ENCODE data around the gene GPR87. TPM values are rescaled to one million over a fixed set of nuclear protein-coding genes. Genes with fewer than 3 reads are reported as not detected.

The GPR87 gene
- total RNA-seq, 1 donor from 2014 or later = not detected

DNA sequence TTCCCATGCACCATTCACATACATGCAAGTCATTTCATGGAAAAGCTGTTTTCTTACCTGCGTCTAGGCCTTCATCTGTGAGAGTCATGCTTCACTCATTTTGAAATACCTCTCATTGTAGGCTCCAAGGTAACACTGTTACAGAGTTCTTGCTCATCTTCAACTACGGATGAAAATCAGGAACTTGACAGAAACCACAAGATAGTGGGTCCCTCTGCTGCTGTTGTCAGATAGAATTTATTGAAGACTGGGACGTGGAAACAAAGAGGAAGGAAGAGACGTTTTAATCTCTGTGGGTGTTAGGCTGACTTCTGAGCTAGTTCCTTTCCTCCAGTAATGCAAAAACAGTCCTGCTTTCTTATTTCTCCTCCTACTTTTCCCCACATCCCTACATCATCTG is 38.4 kb downstream of the GPR87 start, which contains the start of gene P2RY14:
TSS of gene P2RY14 (minus strand) at position 313 of the 400 bp plus-strand sequence. CDS start 64,226 bp downstream, outside the sequence.
- Mint-ChIP-seq H3K36me3 (ENCODE audit: low read depth) (no peaks in the 10 kb centered on the region), H3K4me3 (no peak within 1 kb of the TSS), H3K27me3 (ENCODE audit: low read depth) (no peaks in the 10 kb centered on the region), H3K4me1 (no peaks in the 10 kb centered on the region), H3K9me3 (no peaks in the 10 kb centered on the region), H3K27ac (ENCODE audit: unreplicated experiment) (no peak within 1 kb of the TSS)
- TF ChIP-seq CTCF (conservative IDR thresholded peaks at IDR 0.05) = no peak
- no peak for DNase-seq (ENCODE audit: low read depth, low spot score)

DNA sequence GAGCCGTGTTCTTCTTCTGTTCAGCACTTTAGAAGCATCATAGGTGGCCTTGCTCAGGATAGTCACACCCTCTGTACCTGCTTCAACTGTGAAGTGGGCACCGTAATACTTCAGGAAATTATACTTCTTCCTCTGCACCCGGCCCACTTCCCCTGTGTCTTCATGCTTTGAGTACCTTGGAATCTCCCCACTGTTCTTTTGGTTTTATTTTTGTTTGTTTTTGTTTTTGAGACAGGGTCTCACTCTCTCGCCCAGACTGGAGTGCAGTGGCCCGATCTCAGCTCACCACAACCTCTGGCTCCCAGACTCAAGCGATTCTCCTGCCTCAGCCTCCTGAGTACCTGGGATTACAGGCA is 40.0 kb downstream of the GPR87 start:
- no peaks in the 10 kb centered on the region for H3K9me3 Mint-ChIP-seq
- no peak overlapping the region for H3K27ac Mint-ChIP-seq (ENCODE audit: unreplicated experiment)
- H3K4me3 Mint-ChIP-seq = no peak overlapping the region
- H3K27me3 Mint-ChIP-seq (ENCODE audit: low read depth) = no peaks in the 10 kb centered on the region
- H3K4me1 Mint-ChIP-seq = no peaks in the 10 kb centered on the region
- no peak for DNase-seq (ENCODE audit: low read depth, low spot score)
- no peaks in the 10 kb centered on the region for H3K36me3 Mint-ChIP-seq (ENCODE audit: low read depth)
- TF ChIP-seq CTCF (conservative IDR thresholded peaks at IDR 0.05) = no peak

DNA sequence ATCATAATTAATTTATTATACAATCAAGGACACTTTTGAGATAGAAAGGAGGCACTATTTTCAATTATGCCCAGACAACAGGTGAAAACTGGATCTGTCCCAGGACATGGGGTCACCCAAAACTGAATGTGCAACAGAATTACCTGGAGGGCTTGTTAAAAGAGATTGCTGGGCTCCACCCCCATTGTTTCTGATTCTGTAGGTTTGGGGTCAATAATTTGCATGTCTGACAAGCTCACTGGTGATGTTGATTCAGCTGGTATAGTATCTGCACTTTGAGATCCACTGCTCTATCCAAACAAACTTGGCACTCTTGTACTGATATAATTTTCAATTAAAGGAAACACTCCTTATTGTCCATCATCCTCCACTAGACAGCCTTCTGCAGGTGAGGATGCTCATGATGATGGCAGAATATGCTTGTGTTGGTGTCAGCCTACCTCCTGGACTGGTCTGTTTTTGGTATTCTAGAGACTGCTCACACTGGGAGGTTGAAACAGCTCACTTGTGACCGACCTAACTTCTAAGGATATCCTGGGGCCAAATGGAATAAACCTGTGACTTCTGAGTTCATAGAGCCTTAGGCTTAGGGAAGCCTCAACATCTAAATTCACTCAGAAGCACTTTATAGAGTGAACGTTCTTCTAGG is 40.5 kb downstream of the GPR87 start:
- Mint-ChIP-seq H3K4me3 (no peak overlapping the region), H3K9me3 (no peaks in the 10 kb centered on the region), H3K27me3 (ENCODE audit: low read depth) (no peaks in the 10 kb centered on the region), H3K27ac (ENCODE audit: unreplicated experiment) (no peak overlapping the region), H3K36me3 (ENCODE audit: low read depth) (no peaks in the 10 kb centered on the region), H3K4me1 (no peaks in the 10 kb centered on the region)
- no peak for TF ChIP-seq CTCF (conservative IDR thresholded peaks at IDR 0.05)
- no peak for DNase-seq (ENCODE audit: low read depth, low spot score)

DNA sequence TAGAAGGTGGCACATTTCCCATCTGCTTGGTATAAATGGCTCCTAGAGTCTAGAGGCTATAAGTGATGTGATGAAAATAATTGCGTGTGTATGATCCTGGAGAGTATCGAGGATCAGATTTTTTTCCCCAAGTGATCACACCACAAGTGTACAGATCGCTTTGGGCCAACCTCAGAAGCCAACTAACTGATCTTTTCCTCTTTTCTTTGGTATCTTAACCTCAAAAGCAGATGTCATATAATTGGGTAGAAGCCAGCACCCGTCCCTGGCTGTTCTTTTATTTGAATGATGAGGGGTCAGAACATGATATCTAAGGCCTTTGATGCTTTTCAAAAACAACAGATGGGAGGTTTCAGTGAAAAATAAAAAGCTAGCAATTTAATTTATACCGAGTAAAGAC is 41.5 kb downstream of the GPR87 start:
- Mint-ChIP-seq H3K27me3 (ENCODE audit: low read depth) (no peaks in the 10 kb centered on the region), H3K9me3 (no peaks in the 10 kb centered on the region), H3K36me3 (ENCODE audit: low read depth) (no peaks in the 10 kb centered on the region), H3K4me3 (no peak overlapping the region), H3K4me1 (no peaks in the 10 kb centered on the region), H3K27ac (ENCODE audit: unreplicated experiment) (no peak overlapping the region)
- DNase-seq (ENCODE audit: low read depth, low spot score) = no peak
- no peak for TF ChIP-seq CTCF (conservative IDR thresholded peaks at IDR 0.05)

DNA sequence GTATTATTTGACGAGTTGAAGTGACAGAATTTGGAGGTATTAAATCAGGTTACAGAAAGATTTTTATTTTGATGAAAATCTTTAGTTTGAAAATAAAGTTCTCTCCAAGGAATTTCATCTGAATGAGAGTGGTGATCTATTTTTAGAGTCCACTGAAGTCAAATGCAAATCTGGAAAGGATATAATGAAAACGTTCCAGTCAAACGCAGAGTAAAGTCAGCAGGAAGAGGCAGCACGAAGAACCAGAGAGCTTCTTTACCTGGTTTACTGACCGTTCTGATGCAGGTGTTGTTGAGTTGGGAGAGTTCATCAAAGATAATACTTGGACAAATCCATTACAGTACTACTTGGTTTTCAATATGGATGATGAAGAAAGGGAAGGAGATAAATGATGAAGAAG is 47.0 kb downstream of the GPR87 start:
- peaks cover 10% of the 10 kb centered on the region for H3K4me1 Mint-ChIP-seq
- TF ChIP-seq CTCF (conservative IDR thresholded peaks at IDR 0.05) = no peak
- H3K27ac Mint-ChIP-seq (ENCODE audit: unreplicated experiment) = no peak overlapping the region
- no peaks in the 10 kb centered on the region for H3K27me3 Mint-ChIP-seq (ENCODE audit: low read depth)
- no peak for DNase-seq (ENCODE audit: low read depth, low spot score)
- H3K9me3 Mint-ChIP-seq = no peaks in the 10 kb centered on the region
- H3K36me3 Mint-ChIP-seq (ENCODE audit: low read depth) = peaks cover 3% of the 10 kb centered on the region
- H3K4me3 Mint-ChIP-seq = no peak overlapping the region
